HG03439 (cell line): ENCODE data around the gene EFHB.
"Not testable (repeated sequence)": the region's sequence is repeated elsewhere in the genome, so short reads cannot be mapped to it uniquely, and the experiment has no call there.

Source experiments
- ATAC-seq: cut with Tn5 transposase; IDR thresholded peaks from one replicate; pipeline ENCODE4 v1.9.1; 2021; ENCODE audit warnings: mild to moderate bottlenecking, moderate library complexity; ENCODE audit not compliant: unreplicated experiment

Gene EFHB

GRCh38 chr3:19934098-19934566, at the start of gene EFHB:
Gene EFHB, minus strand, starts transcription at chr3:19934217. Its CDS starts 199 bp downstream, at chr3:19934018.
- ATAC-seq: no peak

GRCh38 chr3:19972054-19972453, 38.0 kb upstream of the EFHB start:
- no peak for ATAC-seq

GRCh38 chr3:19970327-19970726, 36.3 kb upstream of the EFHB start:
- no peak for ATAC-seq

GRCh38 chr3:19967812-19968211, 33.8 kb upstream of the EFHB start:
- ATAC-seq: no peak

- no peak for ATAC-seq
These were observed 33.2 kb upstream of the EFHB start for GRCh38 chr3:19967208-19967607.

- no peak for ATAC-seq
These were observed 27.9 kb upstream of the EFHB start for GRCh38 chr3:19961960-19962359.

GRCh38 chr3:19960696-19961095, 26.7 kb upstream of the EFHB start:
- no peak for ATAC-seq

- ATAC-seq: no peak
These were observed 25.5 kb upstream of the EFHB start for GRCh38 chr3:19959505-19959904.

GRCh38 chr3:19957354-19957753, 23.3 kb upstream of the EFHB start:
- ATAC-seq: not testable (repeated sequence)

- no peak for ATAC-seq
These were observed 20.7 kb upstream of the EFHB start for GRCh38 chr3:19954676-19955075.

- no peak for ATAC-seq
These were observed 16.3 kb upstream of the EFHB start for GRCh38 chr3:19950316-19950715.

GRCh38 chr3:19948226-19948591, 14.2 kb upstream of the EFHB start:
- ATAC-seq: no peak

- peak; percentile 11 for ATAC-seq
These were observed 13.7 kb upstream of the EFHB start for GRCh38 chr3:19947549-19948225.

GRCh38 chr3:19946832-19947548, 13.0 kb upstream of the EFHB start, which contains the start of gene RAB5A:
Gene RAB5A, plus strand, starts transcription at chr3:19947097. Its CDS starts 3,802 bp downstream, at chr3:19950899.
- peak; percentile 97 for ATAC-seq

GRCh38 chr3:19945969-19946831, 12.2 kb upstream of the EFHB start:
- peak; percentile 14 for ATAC-seq

GRCh38 chr3:19945534-19945933, 11.5 kb upstream of the EFHB start:
- no peak for ATAC-seq

- no peak for ATAC-seq
These were observed 6.6 kb upstream of the EFHB start for GRCh38 chr3:19940643-19941042.

GRCh38 chr3:19938295-19938627, 4.2 kb upstream of the EFHB start:
- ATAC-seq: no peak

GRCh38 chr3:19937459-19938294, 3.7 kb upstream of the EFHB start:
- no peak for ATAC-seq

GRCh38 chr3:19932422-19932821, 1.6 kb downstream of the EFHB start:
- no peak for ATAC-seq

- ATAC-seq: peak; percentile 45
These were observed 2.2 kb downstream of the EFHB start for GRCh38 chr3:19931767-19932188.
